Right cardiac atrium (tissue), 5 donors: ENCODE results near the gene GAS2L2. TPM values are rescaled to one million over a fixed set of nuclear protein-coding genes. Genes with fewer than 3 reads are reported as not detected.

Experiments
- ATAC-seq, 2 donors: fragments of 200-7000 bp; cut with Tn5 transposase; one replicate each; pipeline versions ENCODE4 v1.8.0 to v1.9.1; 2020; ENCODE audit warnings: moderate library complexity in 2 of 2, mild to moderate bottlenecking in 1 of 2
- DNase-seq, 3 donors: peaks; one replicate each; pipeline ENCODE4 v3.0.0-alpha.2; 2020
- H3K27ac ChIP-seq: one replicate; pipeline ENCODE4 v1.5.1; 2013; ENCODE audit warnings: mild to moderate bottlenecking, low read length, control low read depth, moderate library complexity
- H3K27me3 ChIP-seq: one replicate; pipeline ENCODE4 v1.6.1; 2013; ENCODE audit not compliant: control insufficient read depth, insufficient read depth
- H3K4me1 ChIP-seq: one replicate; pipeline ENCODE4 v1.6.1; 2013; ENCODE audit warnings: low read length; ENCODE audit not compliant: control insufficient read depth, insufficient read depth
- H3K4me3 ChIP-seq: one replicate; pipeline ENCODE4 v1.5.1; 2013; ENCODE audit warnings: low read length, control low read depth
- H3K9me3 ChIP-seq: one replicate; pipeline ENCODE4 v1.6.1; 2013; ENCODE audit warnings: low read length; ENCODE audit not compliant: control insufficient read depth
- WGBS: extraction: QIAGEN DNeasy Blood & Tissue Kit; methylation state at CpG from one replicate; pipeline ENCODE4 v1.1.7; 2013; 5-methylcytosine and 5-hydroxymethylcytosine counted together
- intact Hi-C, 4 donors: fragments of 100-400 bp; cut with DNase I; formaldehyde crosslinking; loops; one replicate each; pipeline versions ENCODE4 v1.11.0 to v1.14.0; 2022 to 2023
- long read RNA-seq, 4 donors: library from polyadenylated mRNA; unstranded; transcript quantifications; one replicate each; pipeline ENCODE4 v2.0.0, GENCODE V29; 2020 to 2021
- polyA plus RNA-seq: library from polyadenylated mRNA; stranded (reverse); fragments of 200-250 nt; gene quantifications from one replicate; pipeline ENCODE4 v1.2.3, GENCODE V29; 2013
- total RNA-seq, 4 donors: library from RNA; stranded (reverse); fragmentation: NEBNext Ultra II Directional; extraction: Animal tissue kit (Norgen Biotek cat#: 25700); gene quantifications; one replicate each; pipeline ENCODE4 v1.2.1, GENCODE V29; 2021
- donor health status: healthy with polysubstance abuse.
- donor health status: DM: no; HTN: yes; CAD: no.
- donor health status: DM: no; HTN: no; CAD: no.
- donor health status: DM: no; HTN: yes; CAD: no; lungs with severe emphysema.
- donor health status: DM: yes; HTN: yes; CAD: no.

GAS2L2 gene
- total RNA-seq (under 1 TPM in 2 of 4 donors, not detected in 2; 0.09 to 0.19 TPM), polyA plus RNA-seq (0.14 TPM)
- long read RNA-seq, donor 1 = 0 reads
- long read RNA-seq, donor 2 = 0 reads
- long read RNA-seq, donor 3 = 0 reads
- long read RNA-seq, donor 4 = 0 reads

- Histone ChIP-seq H3K27ac (no peak within 1 kb of the TSS), H3K9me3 (no peaks in the 10 kb centered on the region), H3K27me3 (no peaks in the 10 kb centered on the region), H3K4me3 (no peak within 1 kb of the TSS), H3K4me1 (peaks cover 1% of the 10 kb centered on the region)
- intact Hi-C loops = no loop called here
- peak in 1 of 2 donors; percentile 30 for ATAC-seq
- 37% methylated on average over 9 of the region's 9 CpGs for WGBS
- DNase-seq = peak in 2 of 3 donors; percentile 64
Observed at GRCh38 chr17:35752945-35753764, at the start of gene GAS2L2. Gene GAS2L2 (minus strand): TSS chr17:35753239. CDS start chr17:35752850, 389 bp downstream.

GRCh38 chr17:35801583-35802224 lies 48.7 kb upstream of the GAS2L2 start:
- intact Hi-C loops = loop anchor here in 1 of 4 donors (5.0 kb wide), 1 partner anchor 34 kb away; no protein-coding TSS in a partner anchor
- Histone ChIP-seq H3K4me3 (no peak overlapping the region), H3K4me1 (peaks cover 2% of the 10 kb centered on the region), H3K27ac (peak overlapping the region; percentile 73), H3K9me3 (no peaks in the 10 kb centered on the region), H3K27me3 (no peaks in the 10 kb centered on the region)
- 36% methylated on average over 9 of the region's 9 CpGs for WGBS
- DNase-seq (peak; percentile 81 to 94 (median 91)), ATAC-seq (peak; percentile 57 to 66)

- H3K27ac ChIP-seq = peak overlapping the region; percentile 2
- no peak overlapping the region for H3K4me3 ChIP-seq
- DNase-seq = peak; percentile 77 to 91 (median 89)
Observed at GRCh38 chr17:35799942-35800341, 46.9 kb upstream of the GAS2L2 start.

GRCh38 chr17:35797918-35798317 lies 44.9 kb upstream of the GAS2L2 start:
- DNase-seq (no peak), ATAC-seq (no peak)
- Histone ChIP-seq H3K4me3 (no peak overlapping the region), H3K27ac (no peak overlapping the region), H3K4me1 (peaks cover 2% of the 10 kb centered on the region), H3K9me3 (no peaks in the 10 kb centered on the region), H3K27me3 (no peaks in the 10 kb centered on the region)
- 72% methylated on average over 5 of the region's 5 CpGs for WGBS
- intact Hi-C loops = no loop called here

More at GRCh38 chr17:35799942-35800341, 46.9 kb upstream of the GAS2L2 start:
- intact Hi-C loops = loop anchor here in 1 of 4 donors (5.0 kb wide), 1 partner anchor 33 kb away; no protein-coding TSS in a partner anchor
- peak; percentile 58 to 61 for ATAC-seq
- H3K9me3 ChIP-seq = no peaks in the 10 kb centered on the region
- H3K27me3 ChIP-seq = no peaks in the 10 kb centered on the region
- peaks cover 2% of the 10 kb centered on the region for H3K4me1 ChIP-seq

GRCh38 chr17:35797370-35797769 lies 44.3 kb upstream of the GAS2L2 start:
- ATAC-seq (no peak), DNase-seq (no peak)
- intact Hi-C loops = no loop called here
- 72% methylated on average over 4 of the region's 4 CpGs for WGBS
- Histone ChIP-seq H3K27ac (no peak overlapping the region), H3K27me3 (no peaks in the 10 kb centered on the region), H3K4me3 (no peak overlapping the region), H3K9me3 (no peaks in the 10 kb centered on the region), H3K4me1 (peaks cover 2% of the 10 kb centered on the region)

GRCh38 chr17:35796942-35797341 lies 43.9 kb upstream of the GAS2L2 start:
- intact Hi-C loops = no loop called here
- Histone ChIP-seq H3K27me3 (no peaks in the 10 kb centered on the region), H3K4me1 (peaks cover 2% of the 10 kb centered on the region), H3K4me3 (no peak overlapping the region), H3K27ac (no peak overlapping the region), H3K9me3 (no peaks in the 10 kb centered on the region)
- DNase-seq (no peak), ATAC-seq (no peak)
- 98% methylated on average over 1 of the region's 1 CpG for WGBS

- no peak for ATAC-seq
- intact Hi-C loops = no loop called here
- peak overlapping the region; percentile 83 for H3K4me3 ChIP-seq
- H3K9me3 ChIP-seq = no peaks in the 10 kb centered on the region
- DNase-seq = no peak
- WGBS = 41% methylated on average over 8 of the region's 8 CpGs
- H3K27me3 ChIP-seq = no peaks in the 10 kb centered on the region
- no peak overlapping the region for H3K27ac ChIP-seq
- peaks cover 2% of the 10 kb centered on the region for H3K4me1 ChIP-seq
Observed at GRCh38 chr17:35795871-35796265, 42.8 kb upstream of the GAS2L2 start.

GRCh38 chr17:35795007-35795870 lies 42.2 kb upstream of the GAS2L2 start, which contains the start of gene MMP28:
Gene MMP28 (minus strand): TSS chr17:35795641. CDS start chr17:35795377, 264 bp downstream.
- Histone ChIP-seq H3K9me3 (no peaks in the 10 kb centered on the region), H3K27ac (no peak within 1 kb of the TSS), H3K27me3 (no peaks in the 10 kb centered on the region), H3K4me3 (peak within 1 kb of the TSS; percentile 83), H3K4me1 (peaks cover 2% of the 10 kb centered on the region)
- DNase-seq (peak; percentile 69 to 86 (median 80)), ATAC-seq (peak; percentile 76 to 86)
- intact Hi-C loops = no loop called here
- under 1% methylated on average over 89 of the region's 89 CpGs for WGBS

- intact Hi-C loops = no loop called here
- WGBS = 62% methylated on average over 3 of the region's 3 CpGs
- ATAC-seq = peak in 1 of 2 donors; percentile 52
- DNase-seq = peak in 2 of 3 donors; percentile 48 to 71
- Histone ChIP-seq H3K4me3 (no peak overlapping the region), H3K9me3 (no peaks in the 10 kb centered on the region), H3K4me1 (no peaks in the 10 kb centered on the region), H3K27me3 (no peaks in the 10 kb centered on the region), H3K27ac (peak overlapping the region; percentile 12)
Observed at GRCh38 chr17:35793257-35793656, 40.2 kb upstream of the GAS2L2 start.

GRCh38 chr17:35791681-35792350 lies 38.8 kb upstream of the GAS2L2 start:
- ATAC-seq = no peak
- Histone ChIP-seq H3K27ac (no peak overlapping the region), H3K27me3 (no peaks in the 10 kb centered on the region), H3K4me1 (no peaks in the 10 kb centered on the region), H3K9me3 (no peaks in the 10 kb centered on the region), H3K4me3 (no peak overlapping the region)
- no peak for DNase-seq
- 65% methylated on average over 9 of the region's 9 CpGs for WGBS
- intact Hi-C loops = no loop called here
